GM19043 (cell line): ENCODE measurements around the gene CFAP54.
"Not testable (repeated sequence)": the region's sequence is repeated elsewhere in the genome, so short reads cannot be mapped to it uniquely, and the experiment has no call there.

Experiments used
- ATAC-seq: cut with Tn5 transposase; IDR thresholded peaks from one replicate; pipeline ENCODE4 v1.9.1; 2021; ENCODE audit warnings: low read depth; ENCODE audit not compliant: unreplicated experiment

Gene CFAP54

DNA sequence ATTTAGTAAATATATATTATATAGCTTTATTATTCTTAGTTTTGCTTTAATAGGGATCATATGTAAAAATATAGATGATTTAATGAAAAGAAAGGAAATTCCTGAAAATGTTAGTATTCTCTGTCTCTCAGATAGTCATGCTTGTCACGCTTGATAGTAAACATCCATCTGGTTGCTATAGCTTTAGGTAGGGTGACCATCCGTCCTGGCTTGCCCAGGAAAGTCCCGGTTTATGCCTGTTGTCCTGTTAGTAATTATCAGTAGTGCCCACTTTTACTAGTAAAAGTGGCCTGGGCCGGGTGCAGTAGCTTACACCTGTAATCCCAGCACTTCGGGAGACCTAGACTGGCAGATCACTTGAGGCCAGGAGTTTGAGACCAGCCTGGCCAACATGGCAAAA is 23.8 kb downstream of the CFAP54 start:
- no peak for ATAC-seq

DNA sequence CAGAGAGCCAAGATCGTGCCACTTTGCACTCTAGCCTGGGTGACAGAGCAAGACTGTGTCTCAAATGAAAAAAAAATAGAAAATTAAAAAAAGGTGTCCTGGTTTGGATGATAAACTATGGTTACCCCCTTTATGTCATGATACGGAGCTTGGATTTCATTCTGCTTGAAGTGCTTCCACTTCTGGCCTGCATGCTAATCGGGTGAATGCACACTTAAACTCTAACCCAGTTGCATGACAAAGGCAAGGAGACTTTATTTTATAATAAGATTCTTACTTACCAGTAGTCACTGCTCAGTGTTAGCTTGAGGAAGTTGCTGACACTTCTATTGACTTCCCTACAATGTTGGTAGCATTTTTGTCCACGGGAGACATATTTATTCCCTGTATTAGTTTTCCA is 24.3 kb downstream of the CFAP54 start:
- no peak for ATAC-seq

DNA sequence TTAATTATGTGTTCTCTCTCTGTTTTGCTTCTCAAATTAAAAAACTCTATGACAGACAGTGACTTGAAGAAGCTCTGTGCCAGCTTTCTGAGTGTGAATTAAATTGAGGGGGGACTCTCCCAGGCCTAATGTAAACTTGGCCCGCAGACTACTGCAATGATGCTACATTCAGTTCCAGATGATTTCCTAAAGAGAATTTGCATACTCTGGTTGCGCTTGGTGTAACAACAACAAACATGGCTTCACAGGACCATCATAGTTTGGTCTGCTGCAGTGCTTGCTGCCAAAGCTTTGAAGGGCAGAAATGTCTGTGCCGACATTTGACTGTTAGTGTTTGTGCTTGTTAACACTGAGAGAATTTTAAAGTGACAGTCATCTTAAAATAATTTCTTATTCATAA is 25.0 kb downstream of the CFAP54 start:
- peak; percentile 80 for ATAC-seq

DNA sequence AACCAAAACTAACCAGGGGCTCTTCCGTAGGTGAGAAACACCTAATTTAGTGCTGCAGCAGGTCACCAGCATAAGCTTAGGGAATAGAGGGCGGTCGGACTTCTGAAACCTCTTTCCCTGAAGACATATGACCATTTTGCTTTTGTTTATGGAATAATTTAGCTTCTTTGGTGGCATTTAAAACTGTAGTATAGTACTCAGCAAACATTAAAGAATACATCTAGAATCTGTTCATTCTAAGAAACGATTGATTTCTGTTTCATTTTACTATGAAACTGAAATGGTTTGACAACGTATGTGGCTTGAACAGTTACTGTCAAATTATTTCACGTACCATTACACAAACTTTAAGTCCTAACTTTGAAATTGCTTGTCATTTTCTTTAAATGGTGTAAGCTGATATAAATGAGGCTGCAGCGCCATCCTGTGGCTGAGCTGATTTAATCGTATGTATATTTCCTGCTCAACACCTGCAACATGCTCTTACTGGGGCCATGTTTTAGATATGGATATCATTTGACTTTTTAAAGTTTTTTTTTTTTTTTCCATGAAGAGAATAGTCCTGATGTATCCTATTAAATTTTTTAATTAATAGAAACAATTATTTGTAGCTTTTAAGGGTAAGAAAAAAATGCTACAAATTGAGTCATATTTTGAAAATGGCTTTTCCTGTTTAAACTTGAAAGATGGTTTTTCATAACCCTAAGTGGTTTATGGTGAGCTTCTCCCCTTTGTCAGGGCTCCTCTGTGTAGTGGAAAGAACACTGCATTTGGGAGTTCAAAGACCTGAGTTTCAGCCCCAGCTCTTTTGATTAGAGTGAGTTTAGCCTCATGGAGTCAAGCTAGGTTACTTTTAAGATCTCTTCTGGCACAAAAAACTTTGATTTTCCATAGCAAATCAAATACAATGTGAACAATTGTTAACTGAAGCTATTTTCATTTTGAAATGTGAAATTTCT is 27.4 kb downstream of the CFAP54 start:
- peak; percentile 50 for ATAC-seq

DNA sequence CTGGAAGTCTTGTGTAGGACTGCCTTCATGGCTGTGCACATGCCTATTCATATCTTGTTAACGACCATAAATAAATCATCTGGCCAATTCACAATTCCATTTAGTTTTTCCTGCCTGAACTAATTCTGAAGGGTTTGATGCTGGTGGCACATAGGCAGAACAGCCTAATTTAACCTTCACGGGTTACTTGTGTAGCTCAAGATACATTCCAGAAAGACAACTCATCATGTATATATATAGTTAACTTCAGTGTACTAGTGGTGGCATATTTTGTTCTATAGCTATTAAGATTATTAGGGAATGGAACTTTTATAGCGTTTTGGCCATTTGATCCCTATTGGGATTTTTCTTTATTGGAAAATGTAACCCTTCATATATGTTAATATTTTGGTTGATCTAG is 31.4 kb downstream of the CFAP54 start:
- ATAC-seq: no peak

DNA sequence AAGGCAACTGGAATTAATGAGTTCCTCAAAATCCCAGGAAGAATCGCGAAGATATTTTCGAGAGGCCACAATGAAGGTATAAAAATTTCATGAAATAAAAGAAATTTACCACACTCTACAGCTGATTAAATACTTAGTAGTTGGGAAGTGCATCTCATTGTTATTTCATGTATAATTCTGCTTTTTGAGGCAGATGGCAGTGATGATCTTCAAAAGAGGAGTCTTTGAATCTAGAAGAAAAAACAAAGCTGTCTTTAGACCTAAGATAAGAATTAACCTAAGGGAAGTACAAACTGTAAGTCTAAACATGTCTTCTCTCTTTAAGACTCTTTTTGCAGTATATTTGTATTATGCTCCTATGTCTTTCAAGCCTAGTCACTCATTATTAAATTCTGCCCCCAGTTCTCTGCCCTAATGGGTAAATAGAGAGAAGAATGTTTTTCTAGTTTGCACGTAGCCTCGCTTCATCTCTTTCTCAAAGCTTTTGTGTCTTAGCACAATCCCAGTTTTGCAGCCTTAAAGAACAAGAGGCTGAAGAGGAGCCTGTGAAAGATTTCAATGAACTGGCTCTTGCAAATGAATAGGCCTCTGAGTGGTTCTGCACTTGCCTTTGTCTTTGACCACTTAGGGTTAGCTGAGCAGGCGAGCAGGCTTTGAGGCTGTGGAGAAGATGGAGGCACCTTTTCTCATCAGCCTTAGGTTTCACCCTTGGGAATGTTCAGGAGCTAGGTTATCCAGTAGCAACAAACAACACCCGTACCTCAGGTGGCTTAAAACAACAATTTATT is 32.7 kb downstream of the CFAP54 start:
- no peak for ATAC-seq

DNA sequence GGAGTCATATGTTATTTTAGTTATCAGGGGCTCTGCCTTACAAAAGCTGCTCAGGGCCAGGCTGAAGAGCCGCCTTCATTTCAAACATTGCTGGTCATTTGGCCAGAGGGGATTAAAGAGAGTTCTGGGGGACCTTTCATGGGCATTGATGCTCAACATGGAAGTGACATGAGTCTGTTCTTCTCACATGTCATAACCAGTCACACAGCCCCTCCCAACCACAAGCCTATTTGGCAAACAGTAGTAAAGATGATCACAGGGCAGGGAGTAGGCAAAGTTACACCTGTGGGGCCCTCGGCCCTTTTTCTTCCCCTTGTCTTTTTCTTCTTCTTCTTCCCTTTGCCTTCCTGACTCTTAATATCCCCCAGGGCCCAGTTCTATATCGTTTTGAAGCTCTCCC is 33.3 kb downstream of the CFAP54 start:
- no peak for ATAC-seq

DNA sequence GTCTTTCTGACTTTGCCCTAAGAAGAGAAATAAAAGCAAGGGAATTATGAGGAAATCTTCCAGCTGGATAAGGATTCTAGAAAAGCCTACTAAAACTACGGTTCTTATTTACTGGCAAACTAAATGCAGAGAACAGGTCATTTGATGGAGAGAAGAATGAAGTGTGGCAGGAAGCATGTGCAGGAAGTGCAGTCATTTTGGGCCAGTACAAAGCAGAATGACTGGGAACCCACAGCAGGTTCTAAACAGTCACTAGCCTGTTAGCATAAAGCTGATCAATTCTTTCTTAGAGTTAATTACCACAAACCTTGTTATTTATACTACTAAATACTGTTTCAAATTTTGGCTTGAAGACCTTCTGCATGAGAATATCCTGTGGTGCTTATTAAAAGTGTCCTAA is 36.7 kb downstream of the CFAP54 start:
- no peak for ATAC-seq

DNA sequence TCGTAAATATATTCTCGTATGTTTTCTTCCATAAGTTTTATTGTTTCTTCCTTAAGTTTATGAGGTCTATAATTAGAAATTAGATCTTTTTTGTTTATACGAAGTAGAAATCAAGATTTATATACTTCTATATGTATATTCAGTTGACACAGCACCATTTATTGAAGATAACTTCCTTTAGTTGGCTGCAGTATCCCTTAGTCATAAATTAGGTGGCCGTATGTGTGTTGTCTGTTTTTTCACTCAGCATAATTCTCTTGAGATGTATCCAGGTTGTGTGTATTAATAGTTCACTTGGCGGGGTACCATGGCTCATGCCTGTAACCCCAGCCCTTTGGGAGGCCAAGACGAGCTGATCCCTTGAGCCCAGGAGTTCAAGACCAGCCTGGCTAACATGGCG is 40.5 kb downstream of the CFAP54 start:
- no peak for ATAC-seq

DNA sequence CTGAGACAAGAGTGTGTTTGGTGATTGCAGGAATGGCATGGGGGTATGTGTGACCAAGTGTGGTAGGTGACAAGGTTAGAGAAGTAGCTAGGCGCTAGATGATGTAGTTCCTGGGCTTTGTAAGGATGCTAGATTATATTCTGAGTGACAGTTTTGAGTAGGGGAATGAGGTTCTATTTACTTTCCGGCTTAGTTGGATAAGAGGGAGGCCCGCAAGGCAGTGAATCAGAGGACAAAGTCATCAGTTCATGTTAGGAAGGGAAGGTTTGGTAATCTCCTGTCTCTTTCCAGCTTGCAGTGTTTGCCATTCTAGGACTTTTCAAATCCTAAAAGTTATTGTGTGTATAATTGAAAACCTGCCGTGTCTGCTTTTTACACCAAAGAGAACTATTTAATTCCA is 45.0 kb downstream of the CFAP54 start:
- no peak for ATAC-seq

DNA sequence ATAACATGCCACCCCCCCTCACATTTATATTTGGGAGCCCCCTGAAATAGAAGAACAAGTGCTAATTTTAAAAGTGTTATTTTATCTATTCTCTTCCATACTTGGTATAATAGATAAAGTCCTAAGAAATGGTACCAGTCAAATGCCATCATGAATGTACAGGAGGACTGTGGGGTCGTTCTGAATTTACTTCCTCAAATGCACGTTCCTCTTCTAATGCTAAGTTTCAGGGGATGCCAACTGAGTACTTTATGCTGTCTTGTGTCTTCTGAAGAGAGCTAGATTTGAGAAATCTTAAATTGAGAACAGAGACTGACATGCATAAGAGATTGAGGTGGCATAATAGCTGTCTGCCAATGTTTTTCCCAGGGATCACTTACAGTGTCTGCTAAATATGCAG is 59.0 kb downstream of the CFAP54 start:
- no peak for ATAC-seq

DNA sequence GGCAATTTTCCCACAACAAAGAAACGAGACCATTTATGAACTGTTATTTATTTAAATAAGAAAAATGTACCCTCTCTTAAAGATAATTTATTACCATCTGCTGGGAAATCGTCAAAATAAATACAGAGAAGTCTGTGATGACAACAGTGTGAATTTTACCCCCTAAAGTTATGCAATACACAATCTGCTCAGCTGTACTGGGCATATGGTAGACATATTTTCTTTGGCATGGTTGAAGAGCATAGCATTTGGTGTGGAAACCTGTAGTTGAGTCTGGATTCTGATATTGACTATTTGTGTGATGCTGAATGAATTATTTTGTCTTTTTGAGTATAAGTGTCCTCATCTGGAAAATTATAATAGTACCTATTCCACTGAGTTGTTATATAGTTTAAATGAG is 60.0 kb downstream of the CFAP54 start:
- ATAC-seq: no peak

DNA sequence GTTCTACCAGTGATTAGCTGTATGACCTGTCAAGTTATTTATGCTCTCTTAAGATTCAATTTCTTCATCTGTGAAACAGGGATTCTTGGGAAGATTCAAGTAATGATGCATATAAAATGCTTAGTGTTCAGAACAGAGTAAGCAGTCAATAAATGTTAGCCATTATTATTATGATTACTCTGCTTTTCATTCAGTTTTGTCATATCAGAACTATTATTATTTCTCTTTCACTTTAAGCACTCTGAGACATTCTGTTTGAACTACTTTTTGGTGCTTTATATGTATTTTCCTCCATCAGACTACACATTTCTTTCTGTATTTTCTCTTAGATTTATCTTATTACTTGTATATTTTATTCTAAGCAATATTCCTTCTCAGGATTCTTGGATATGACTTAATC is 81.2 kb downstream of the CFAP54 start:
- ATAC-seq: peak; percentile 15

DNA sequence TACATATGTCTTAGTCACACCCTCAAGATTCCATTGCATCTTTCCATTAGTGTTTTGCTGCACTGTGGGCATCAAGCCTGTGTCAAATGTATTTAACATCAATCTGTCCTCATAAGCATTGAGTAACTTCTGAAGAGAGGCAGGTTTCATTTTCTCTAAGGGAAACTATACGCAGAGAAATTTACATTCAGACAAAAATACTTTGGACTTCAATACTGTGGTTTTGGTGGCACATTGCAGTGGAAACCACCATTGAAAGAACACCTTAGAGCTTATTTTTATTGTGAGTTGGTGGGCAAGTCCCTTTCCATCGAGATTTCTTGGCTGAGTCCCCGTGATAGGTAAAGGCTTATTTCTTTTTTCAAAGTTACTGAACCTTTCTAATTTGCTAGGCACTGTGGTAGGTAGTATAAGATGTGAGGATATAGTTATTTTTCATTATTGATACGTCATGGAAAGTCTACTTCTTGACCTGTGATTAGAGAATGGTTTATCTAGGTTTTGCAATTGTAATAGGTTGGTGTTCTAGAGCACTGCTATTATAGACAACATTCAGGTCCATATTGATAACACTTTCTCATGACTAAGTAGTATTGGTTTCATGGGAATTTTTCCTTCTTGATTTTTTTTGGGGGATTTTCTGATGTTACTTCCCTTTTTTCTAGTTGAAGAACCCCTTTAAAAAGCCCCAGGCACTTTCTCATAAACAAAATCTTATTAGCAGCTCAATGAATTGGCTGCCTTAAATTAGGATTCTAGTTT is 81.9 kb downstream of the CFAP54 start:
- peak; percentile 77 for ATAC-seq

DNA sequence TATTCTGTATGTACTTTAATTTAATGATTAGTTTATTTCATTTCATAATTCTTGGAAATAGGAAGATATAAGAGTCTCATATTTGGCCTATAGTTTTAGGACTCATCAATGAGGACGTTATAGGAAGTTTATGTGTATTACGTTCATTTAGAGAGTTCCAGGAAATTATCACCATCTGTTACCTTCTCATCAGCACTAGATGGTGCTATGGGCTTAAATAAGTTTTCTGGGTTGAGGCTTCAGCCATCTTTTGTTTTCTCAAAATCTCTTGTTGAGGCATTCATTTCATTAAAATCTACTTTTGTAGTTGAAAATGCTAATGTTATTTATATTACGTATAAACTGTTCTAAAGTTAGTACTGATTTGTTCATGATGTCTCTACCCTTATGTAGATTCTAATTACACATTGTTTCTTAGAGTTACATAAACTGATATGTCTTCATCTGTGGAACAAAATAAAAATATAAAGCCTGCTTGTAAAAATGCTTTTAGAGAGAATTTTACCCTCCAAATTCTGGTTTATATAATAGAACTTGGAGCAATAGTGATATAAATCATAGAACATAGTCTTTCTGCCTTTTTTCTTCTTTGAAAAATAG is 89.2 kb downstream of the CFAP54 start:
- peak; percentile 87 for ATAC-seq

DNA sequence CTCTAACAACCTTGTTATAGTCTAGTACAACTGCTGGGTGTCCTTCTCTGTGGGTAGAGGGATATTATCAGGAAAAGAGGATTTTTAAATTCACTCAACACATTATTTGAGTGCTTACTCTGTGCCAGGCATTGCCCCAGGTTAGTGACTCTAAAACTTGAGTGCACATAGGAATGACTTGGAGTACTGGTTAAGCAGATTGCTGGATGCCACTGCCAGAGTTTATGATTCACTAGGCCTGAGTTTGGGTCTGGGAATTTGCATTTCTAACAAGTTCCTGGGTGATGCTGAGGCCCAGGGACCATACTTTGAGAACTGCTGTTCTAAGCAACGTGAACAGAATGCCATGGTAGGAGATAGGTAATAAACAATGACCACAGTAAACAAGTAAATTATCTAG is 96.6 kb downstream of the CFAP54 start:
- no peak for ATAC-seq

DNA sequence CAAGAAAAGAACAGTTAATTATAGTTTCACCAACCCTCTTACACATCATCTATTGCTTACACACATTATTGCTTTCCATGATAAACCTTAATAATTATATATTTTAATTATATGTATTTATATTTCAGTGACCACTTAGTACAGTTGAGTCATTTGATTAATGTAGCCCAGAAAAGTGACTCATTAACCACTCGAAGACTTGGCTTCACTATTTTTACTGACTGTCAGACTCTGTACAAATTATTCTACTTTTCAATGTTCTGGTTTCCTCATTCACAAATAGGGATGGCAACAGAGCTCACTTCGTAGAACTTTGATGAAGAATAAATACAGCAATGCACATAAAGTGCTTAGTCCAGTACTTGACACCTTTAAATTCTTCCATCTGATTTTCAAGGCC is 98.3 kb downstream of the CFAP54 start:
- ATAC-seq: no peak

DNA sequence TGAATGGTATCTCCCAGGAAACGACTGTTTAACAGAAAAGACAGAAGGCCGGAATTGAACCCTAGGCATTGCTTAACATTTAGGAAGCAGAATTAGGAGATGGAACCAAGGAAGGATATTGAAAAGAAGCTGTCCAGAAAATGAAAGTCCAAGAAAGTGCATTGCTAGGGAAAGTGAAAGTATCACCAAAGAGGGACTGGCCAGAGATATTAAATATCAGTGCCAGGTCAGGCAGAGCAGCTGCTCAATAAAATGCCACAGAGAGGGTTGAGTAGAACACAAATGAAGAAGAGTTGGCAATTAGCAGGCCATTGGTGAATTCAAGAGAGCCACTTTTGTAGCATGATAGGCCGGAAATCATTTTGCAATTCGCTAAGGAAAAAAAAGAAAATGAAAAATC is 101.6 kb downstream of the CFAP54 start:
- ATAC-seq: no peak

DNA sequence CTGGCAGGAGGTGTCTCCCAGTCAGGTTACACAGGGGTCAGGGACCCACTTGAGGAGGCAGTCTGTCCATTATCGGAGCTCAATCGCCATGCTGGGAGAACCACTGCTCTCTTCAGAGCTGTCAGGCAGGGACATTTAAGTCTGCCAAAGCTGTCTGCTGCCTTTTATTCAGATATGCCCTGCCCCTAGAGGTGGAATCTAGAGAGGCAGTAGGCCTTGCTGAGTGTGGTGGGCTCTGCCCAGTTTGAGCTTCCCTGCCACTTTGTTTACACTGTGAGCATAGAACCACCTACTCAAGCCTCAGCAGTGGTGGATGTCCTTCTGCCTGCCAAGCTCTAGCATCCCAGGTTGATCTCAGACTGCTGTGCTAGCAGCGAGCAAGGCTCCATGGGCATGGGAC is 115.0 kb downstream of the CFAP54 start:
- ATAC-seq: not testable (repeated sequence)

DNA sequence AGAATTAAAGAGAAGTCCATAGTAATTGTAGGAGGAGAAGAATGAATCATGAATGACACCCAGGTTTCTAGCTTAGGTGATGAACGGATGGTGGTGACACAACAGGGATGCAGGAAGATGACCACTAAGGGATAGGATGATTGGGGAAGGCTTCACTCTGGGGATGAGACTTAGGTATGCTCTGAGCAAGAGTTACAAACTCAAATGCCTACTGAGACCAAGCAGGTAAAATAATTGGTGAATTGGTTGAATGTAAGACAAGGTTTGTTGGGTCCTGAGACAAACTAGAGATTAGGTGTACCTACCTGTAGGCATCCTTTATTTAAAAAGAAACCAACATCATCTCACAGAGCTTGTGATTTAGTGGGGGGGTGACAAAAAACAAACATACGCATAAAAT is 116.3 kb downstream of the CFAP54 start:
- no peak for ATAC-seq

DNA sequence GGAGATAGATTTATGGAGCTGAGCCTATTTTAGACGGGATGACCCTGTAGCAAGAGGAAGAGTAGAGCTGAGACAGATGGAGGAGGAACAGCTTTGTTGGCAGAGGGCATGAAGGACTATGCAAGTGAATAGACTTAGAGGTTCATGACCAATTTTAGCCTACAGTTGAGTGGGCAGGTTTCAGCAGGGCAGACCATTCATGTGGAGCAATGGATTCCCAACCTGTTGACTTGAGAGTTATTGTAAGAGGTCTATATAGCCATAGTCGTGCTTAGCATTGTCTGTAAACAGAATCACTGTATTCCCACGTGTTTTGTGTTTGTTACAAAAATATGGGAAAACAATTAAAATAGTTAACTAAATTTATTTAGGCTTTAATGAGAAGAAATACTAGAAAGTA is 116.8 kb downstream of the CFAP54 start:
- ATAC-seq: no peak
